ENCODE measurements around the gene ABCC3. TPM values are rescaled to one million over a fixed set of nuclear protein-coding genes. Genes with fewer than 3 reads are reported as not detected.

The ABCC3 gene
- total RNA-seq, 1 donor from 2014 or later = 52.8 TPM

GRCh38 chr17:50626037-50626574 is 8.6 kb upstream of the ABCC3 start:
- DNase-seq (ENCODE audit: low spot score) = no peak

- DNase-seq (ENCODE audit: low spot score) = no peak
Measured at GRCh38 chr17:50627036-50627781, 7.5 kb upstream of the ABCC3 start.

- DNase-seq (ENCODE audit: low spot score) = no peak
Measured at GRCh38 chr17:50627782-50628601, 6.7 kb upstream of the ABCC3 start.

- DNase-seq (ENCODE audit: low spot score) = no peak
Measured at GRCh38 chr17:50629902-50630301, 4.8 kb upstream of the ABCC3 start.

GRCh38 chr17:50630524-50631194 is 4.0 kb upstream of the ABCC3 start:
- no peak for DNase-seq (ENCODE audit: low spot score)

DNA sequence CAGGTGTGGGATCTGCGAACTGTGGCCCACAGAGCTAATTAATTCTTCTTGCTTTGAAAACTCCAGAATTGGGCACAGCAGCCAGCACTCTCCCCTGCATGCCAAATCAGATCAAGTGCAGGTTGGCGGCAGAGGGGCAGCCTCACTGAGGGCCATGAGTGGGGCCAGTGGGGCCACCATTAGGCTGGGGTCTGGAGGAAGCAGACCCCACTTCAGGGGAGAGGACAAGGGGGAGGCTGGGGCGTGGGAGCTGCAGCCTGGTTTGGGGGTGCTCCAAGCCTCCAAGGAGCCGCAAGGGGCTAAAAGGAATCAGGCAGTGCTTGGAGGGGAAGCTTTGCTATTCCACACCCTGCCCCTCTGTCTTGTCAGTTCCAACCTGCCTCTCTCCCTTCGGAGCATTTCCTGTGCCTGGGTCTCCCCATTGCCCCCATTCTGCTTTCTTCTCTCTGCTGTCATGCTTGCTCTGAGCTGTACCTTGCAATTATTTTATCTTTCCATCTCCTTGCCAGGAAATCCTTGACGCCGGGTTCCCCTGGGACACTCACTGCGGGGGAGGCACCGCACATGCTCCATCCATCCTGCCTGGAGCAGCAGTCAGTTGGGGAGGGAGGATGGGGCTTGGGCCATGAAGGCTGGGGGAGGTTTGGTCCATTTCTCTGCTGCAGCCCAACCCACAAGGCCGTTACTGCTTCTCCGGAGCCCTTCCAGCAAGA is 3.3 kb upstream of the ABCC3 start:
- DNase-seq (ENCODE audit: low spot score) = no peak

GRCh38 chr17:50631908-50632571 is 2.6 kb upstream of the ABCC3 start:
- DNase-seq (ENCODE audit: low spot score) = no peak

- DNase-seq (ENCODE audit: low spot score) = no peak
Measured at GRCh38 chr17:50632637-50633036, 2.0 kb upstream of the ABCC3 start.

DNA sequence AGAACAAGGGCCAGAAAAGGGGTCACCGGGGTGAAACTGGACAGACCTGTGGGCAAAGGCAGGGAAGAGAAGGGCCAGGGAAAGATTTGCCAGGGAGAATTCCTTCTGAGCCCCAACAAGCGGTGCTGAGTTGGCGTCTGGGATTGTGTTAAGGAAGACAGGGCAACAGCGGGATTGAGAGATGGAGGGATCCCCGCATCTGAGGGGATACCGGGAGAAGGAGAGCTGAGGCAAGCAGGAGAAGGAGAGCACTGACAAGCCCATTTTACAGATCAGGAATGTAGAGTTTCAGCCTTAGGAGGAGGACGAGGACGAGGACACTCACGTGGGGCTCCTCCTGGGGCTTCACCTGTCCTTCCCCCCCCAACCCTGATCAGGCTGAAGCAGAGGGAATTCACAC is 998 bp upstream of the ABCC3 start:
- no peak for DNase-seq (ENCODE audit: low spot score)

- DNase-seq (ENCODE audit: low spot score) = no peak
Measured at GRCh38 chr17:50634915-50635731, 442 bp downstream of the ABCC3 start.

- no peak for DNase-seq (ENCODE audit: low spot score)
Measured at GRCh38 chr17:50635732-50635981, 976 bp downstream of the ABCC3 start.

- DNase-seq (ENCODE audit: low spot score) = no peak
Measured at GRCh38 chr17:50635982-50636803, 1.5 kb downstream of the ABCC3 start.

- no peak for DNase-seq (ENCODE audit: low spot score)
Measured at GRCh38 chr17:50636804-50637195, 2.1 kb downstream of the ABCC3 start.

DNA sequence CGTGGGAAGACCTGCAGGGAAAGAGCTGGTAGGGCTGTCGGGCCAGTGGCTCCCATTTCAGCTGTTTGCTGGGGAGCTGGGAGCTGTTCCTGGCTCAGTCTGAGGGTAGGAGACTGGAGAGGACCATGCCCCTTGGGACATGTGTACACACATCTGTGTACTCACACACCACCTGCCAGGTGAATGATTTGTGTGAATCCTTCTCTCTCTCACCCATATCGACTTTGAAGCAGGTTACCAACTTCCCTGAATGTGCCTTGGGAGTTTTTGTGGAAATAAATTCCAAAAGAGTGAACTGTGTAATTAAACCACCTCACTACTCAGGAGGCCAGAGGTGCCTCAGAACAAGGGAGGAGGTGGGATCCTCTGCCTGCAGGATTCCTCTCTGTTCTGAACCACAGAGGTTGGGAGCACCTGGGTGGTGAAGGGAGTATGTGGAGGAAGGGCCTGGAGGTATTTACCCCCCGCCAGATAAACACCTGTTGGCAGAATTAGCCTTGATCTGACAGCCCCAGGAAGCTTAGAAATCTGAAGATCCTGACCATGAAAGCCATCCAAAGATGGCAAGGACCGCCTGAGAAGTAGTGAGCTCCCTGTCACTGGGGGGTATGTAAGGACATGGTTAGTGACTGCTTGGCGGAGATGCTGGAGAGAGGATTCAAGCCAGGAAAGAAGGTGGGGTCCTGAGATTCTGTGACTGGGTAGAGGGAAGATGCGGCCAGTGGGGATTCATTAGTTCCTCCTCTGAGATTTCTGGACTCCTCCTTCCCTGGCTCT is 3.3 kb downstream of the ABCC3 start:
- no peak for DNase-seq (ENCODE audit: low spot score)

GRCh38 chr17:50638606-50638965 is 3.9 kb downstream of the ABCC3 start:
- no peak for DNase-seq (ENCODE audit: low spot score)

DNA sequence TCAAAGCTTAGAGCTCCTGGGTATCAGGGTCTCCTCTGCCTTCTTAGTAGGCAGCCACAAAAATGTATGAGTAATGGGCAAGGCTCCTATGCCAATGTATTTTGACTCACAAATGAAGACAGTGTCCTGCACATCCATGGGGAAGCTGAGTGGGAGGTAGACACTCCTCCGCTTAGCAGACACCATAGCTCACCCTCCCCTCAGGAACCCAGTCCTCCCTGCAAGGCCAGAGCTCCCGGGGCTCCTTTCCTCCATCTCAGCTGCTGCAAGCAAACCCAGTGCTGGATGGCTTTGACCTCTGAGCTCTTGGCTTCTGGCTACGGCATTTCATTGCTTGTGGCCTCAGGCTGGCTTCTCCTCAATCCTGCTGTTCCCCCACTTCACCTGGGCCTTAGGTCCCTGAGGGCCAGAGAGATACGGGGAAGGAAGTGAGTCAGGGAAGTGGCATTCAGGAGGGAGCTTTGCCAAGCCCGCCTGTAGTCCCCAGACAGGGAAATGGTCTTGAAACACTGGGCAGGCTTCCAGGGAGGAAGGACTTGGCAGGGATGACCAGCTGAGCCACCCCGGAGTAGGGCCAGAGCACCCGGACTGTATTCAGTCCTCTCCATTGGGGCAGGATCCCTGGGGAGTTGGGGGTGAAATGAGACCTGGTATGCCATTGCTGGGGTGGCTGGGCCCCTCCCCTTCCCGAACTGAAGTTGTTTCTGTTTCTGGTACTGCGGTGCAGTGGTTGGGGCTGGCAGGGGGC is 4.5 kb downstream of the ABCC3 start:
- peak; percentile 94 for DNase-seq (ENCODE audit: low spot score)

DNA sequence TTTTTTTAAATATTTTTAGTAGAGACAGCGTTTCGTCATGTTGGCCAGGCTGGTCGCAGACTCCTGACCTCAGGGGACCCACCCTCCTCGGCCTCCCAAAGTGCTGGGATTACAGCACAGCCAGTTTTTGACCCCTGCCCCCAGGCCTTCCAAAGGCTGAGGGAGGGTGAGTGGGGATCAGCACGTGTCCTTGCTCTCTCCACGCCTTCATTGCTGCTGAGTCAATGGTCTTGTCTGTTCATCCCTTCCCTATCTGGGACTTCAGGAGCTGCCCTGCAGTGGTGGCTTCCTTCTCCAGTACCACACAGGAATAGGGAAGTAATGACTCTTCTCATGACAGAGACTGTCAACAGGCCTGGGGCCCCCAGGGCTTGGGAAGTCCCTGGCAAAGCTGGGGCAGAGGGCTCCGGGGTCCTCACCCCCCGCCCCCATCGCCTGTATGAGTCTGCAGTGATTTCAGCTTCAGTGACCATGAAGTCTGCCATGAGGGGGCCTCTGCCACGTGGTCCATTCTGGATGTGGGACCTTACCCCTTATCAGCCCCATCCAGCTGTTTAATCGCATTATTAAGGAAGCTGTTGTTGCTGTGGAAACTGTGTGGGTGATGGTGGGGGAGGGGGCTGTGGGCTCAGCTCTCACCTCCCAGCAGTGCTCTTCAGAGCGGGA is 6.1 kb downstream of the ABCC3 start:
- no peak for DNase-seq (ENCODE audit: low spot score)

All from mesenteric fat pad (tissue), 1 donor.